NCI-H187 (cell line): ENCODE measurements around the gene KCNH1.

ENCODE experiments used
- DNase-seq, 2 experiments: peaks; one replicate each; lab custom pipeline; 2025; lab: John Stamatoyannopoulos, UW

KCNH1 gene

DNA sequence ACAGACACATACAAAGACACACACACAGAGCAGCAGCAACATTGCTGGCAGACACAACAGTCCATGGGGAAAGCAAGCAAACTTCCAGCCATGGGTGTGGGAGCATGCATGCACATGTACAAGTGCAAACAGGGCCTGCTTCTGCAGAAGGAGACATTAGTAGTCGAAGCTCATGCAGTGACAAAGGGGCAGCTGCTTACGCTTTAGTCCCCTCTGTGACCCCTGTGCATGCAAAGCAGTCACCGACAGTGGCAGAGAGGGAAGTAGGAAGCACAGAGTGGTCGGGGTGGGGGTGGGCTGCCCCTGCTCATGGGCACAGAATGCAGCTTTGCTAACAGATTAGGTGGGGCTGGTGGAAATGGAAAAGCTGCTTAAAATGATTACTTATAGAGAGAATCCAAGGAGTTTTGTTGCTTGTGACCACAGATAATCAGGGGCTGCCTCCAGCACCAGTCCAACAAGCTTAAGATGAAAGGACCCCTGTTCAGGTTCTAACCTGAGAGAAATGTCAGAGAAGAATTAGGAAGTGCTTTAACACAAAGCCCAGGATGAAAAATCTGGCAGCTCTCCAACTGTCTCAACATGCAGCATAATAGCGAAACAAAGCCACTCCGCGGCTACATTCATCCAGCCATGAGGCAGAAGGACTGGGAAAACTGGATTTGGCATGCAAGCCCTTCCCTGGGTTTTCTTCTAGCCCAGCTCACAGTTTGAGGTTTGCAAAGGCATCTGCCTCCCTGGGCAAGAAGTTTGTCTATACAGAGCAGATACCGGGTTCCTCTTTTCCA, 378.9 kb downstream of the KCNH1 start:
- no peak for DNase-seq

- DNase-seq = no peak
Measured at GRCh38 chr1:210751911-210752310, 382.0 kb downstream of the KCNH1 start.

DNA sequence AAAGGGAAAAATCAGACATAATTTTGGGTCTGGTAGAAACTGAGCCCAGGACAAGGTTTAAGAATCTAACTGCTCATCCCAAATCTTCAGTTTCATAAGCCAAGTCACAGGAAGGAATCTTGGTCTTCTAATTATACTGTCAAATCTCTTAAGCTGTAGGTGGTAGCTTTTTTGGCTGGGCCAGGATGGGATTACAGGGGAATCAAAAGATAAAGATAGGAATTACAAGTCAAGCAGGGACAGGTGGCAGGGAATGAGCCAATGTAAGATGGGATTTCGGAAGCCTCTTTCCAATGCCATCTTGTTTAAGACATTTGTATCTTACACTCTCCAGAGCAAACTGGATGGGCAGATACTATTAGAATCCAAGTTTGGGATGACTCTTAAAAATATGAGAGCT, 383.5 kb downstream of the KCNH1 start:
- no peak for DNase-seq

- no peak for DNase-seq
Measured at GRCh38 chr1:210748796-210749195, 385.2 kb downstream of the KCNH1 start.

- no peak for DNase-seq
Measured at GRCh38 chr1:210747890-210748289, 386.1 kb downstream of the KCNH1 start.

- no peak for DNase-seq
Measured at GRCh38 chr1:210747112-210747511, 386.8 kb downstream of the KCNH1 start.

GRCh38 chr1:210746024-210746731, 387.8 kb downstream of the KCNH1 start:
- DNase-seq = no peak

- no peak for DNase-seq
Measured at GRCh38 chr1:210743038-210743437, 390.9 kb downstream of the KCNH1 start.

DNA sequence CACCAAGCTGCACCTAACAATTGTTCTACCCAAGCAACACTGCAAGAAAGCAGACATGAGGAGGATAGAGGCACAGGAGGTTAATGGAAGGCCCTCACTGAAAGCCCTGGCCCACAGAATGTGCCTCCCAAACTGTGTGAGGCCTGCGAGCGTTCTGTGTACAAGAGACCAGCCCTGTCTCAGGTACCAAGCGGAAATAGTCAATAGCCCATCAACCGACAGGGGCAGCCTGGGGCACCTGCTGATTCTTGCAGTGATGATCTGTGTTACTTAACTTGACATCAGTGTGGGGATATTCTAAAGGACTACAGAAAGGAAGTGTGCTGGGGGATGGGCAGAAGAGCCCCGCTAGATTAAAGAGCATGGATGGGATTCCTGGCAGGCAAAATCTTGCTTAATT, 392.4 kb downstream of the KCNH1 start:
- no peak for DNase-seq

GRCh38 chr1:210739627-210740026, 394.3 kb downstream of the KCNH1 start:
- no peak for DNase-seq

DNA sequence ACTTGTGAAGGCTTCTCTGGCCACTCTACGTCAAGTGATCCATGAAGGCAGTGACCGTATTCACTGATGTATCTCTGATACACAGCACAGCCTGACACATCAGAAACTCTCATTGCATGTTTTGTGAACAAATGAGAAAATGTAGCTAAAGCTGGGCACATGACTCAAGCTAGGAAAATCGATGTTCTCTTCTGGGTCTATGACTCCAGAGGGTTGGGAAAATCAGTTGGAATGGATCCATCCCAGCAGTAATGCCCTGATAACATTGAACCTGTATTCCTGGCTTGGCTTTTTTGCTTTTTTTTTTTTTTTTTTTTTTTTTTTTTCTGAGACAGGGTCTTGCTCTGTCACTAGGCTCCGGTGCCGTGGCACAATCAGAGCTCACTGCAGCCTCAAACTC, 395.7 kb downstream of the KCNH1 start:
- no peak for DNase-seq

DNA sequence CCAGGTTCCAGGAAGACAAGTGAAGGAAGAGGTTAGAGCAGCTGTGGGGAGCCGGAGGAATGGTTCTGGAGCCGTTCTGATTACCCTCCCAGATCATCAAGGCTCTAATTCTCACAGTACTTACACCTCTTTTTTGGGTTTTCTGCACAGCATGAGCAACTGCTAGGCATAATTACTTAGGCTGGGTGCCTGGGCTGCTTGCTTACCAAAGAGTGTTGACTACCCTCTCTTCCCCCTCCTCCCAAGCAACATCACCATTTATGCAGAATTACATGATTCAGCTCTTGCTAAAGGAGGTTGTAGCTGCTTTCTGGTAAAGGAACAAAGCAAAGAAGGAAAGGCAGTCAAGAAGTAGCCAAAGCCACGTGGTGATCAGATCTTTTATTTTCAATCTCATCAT, 397.2 kb downstream of the KCNH1 start:
- DNase-seq = no peak

DNA sequence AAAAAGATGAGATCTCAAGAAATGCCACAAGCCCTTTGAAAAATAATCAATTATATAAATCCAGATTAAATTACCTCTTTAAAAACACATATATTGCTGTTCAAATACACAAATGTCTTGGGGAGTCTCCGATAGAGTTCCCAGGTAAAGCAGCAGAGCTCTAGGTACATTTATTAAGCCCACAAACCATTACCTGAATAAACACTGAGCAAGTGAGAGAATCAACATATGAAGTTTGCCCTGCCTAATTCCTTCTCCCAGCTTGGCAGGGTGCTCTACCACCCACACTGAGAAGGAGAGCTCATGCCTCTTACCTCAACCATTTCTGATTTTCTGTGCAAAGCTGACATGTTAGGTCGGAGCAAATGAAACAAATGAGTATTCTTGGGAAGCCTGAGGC, 402.4 kb downstream of the KCNH1 start:
- DNase-seq = no peak

DNA sequence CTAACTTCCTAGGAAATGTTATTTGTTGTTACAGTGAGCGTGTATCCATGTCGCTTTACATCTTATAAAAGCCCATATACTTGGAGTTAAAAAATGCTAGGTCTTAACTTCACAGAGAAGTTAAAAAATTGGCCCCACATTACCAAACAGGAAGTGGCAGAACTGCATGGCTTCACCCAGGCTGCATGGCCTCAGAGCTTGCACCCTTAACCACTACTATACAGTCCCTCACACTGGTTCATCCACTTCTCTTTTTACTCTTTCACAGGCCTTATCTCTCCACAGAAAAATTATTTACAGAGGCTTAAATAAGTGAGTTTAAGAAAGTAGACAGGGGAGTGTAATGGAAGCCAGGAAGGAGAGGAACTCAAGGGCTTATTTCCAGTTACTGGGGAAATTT, 402.8 kb downstream of the KCNH1 start:
- DNase-seq = no peak

DNA sequence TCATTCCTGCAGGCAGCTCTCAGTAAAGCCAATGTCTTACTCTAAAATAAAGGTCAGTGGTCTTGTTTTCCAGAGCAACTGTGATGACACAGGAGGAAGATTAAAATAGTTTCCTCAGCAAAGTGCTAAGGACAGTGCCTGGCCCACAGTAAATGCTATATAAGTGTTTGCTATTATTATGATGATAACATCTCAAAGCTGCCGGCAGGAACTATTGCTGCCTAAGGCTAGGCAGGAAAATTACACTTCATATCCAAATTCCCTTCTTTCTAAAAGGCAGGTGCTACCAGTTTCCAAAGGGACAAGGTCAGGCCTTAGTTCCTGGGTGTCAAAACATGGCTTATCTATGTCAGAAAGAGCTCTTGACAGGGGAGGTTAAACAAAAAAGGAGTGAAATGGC, 403.9 kb downstream of the KCNH1 start:
- DNase-seq = no peak

DNA sequence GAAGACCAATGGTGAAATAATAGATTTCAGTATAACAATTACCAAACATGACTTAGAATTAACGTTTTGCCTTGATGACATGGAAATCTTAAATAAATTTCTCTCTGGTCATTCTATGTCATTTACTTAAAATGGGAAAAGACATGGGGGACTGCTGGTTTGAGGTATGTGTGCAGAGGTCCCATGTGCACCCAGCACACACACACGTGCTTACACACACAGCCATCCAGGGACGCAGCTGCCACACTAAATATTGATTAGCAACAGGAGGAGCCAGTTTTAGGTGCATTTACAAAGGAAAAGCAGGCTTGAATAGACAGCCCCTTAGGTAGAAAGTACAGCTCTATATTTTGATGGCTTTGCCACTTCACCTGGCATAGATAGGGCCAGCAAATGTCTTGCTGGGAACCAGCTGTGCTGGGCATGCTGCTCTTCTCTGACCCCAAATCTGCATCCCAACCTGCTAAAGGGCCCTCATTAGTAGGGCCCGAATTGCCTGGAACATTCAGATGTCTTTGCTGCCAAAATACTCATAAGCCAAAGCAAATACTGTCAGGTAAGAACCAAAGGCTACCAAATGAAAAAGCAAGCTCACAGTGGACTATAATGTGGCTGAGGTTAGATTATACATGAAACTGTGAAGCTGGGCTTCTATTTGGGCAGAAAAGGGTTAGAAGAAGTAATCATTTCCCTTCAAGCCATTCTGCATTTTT, 405.4 kb downstream of the KCNH1 start:
- DNase-seq = no peak

DNA sequence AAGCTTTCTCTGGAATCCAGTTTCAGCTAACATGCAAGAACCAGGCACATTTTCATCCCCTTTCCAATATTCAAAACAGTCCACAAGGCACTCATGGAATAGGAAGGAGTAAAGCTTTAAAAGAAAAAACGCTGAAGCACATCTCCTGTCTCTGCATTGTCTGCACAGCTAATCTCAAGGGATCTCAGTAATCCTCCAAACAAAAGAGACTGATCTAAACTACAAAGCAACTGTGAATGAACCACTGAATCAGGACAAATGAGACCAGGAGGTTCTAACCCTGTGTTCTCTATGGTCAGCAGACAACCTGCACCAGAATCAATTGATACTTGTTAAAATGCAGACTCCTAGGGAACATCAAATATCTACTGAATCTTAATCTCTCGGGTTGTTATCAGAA, 406.2 kb downstream of the KCNH1 start:
- DNase-seq = no peak

GRCh38 chr1:210726621-210727020, 407.3 kb downstream of the KCNH1 start:
- DNase-seq = no peak

- no peak for DNase-seq
Measured at GRCh38 chr1:210724768-210725167, 409.2 kb downstream of the KCNH1 start.

DNA sequence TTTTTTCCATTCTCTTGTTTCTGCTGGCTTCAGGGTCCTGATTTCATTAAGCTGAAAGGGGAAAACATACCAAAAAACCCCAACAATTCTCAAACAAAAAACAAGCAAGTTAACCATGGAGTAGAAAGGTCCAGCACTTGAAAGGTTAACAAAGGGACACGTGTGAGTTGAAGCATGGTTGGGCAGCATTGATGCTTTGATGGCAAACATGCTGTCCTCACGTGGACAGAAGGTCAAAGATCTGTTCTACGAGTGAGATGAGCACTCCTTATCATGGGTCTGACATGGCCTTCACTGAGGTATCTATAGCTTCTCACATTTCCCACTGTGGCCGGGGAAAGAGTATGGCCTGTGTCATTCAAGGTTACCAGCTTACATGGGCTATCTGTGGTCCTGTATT, 410.3 kb downstream of the KCNH1 start:
- no peak for DNase-seq

DNA sequence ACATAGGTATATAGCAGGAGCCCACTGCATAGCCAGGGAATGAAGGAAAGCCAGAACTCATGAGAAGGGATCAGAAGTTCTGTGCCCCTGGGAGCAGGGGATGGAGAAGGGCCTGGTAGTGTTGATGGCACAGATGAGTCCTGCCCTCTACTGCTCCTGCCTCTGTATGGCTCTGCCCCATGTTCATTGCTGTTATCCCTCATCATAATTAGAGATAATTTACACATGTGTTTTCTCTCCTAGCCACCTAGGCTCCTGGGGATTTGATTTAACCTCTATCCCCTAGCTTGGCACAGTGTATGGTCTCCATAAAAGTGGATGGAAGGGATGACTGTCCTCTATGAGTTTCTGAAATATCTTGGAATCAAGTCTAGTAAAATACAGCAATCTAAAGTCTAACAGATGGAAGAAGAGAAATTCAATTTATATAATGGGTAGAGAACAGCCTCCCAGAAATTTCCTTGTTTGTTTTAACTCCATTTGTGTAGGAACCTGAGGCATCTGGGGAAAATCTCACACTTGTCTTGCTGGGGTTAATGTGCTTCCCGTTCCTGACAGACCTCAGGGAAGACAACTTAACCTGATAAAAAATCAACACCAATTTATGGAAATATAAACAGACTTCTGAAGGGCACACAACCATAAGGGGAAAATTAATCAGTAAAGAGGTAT, 411.4 kb downstream of the KCNH1 start:
- DNase-seq = no peak

GRCh38 chr1:210715072-210715471, 418.9 kb downstream of the KCNH1 start:
- no peak for DNase-seq
